Measurements from ENCODE around the gene MS4A10. TPM values are rescaled to one million over a fixed set of nuclear protein-coding genes. Genes with fewer than 3 reads are reported as not detected.

Gene MS4A10
- total RNA-seq, 1 donor from 2014 or later, result not detected

DNA sequence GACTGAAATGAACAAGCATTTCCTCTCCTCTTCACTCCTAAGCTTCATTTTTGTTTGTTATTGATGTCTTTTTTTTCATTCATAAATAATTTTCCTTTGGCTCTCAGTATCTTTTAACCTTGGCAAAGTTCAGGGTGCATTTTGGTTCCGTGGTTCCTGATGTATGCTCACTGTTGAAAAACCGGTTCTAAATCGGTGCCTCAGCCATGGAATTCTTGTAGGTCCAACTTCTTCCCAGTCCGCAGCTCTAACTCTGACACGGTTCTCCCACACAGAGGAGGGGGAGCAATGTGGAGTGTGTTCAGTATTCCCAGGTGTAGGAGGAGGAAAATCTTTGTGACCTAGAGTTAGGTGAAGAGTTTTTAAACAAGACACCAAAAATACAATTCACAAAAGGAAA lies 41.0 kb upstream of the MS4A10 start:
- H3K4me3 Mint-ChIP-seq (ENCODE audit: unreplicated experiment), result no peak overlapping the region

GRCh38 chr11:60747359-60747873 lies 37.7 kb upstream of the MS4A10 start:
- H3K4me1 Mint-ChIP-seq (ENCODE audit: unreplicated experiment), result no peaks in the 10 kb centered on the region
- H3K27me3 Mint-ChIP-seq (ENCODE audit: unreplicated experiment), result peaks cover 11% of the 10 kb centered on the region
- H3K4me3 Mint-ChIP-seq (ENCODE audit: unreplicated experiment), result no peak overlapping the region
- H3K36me3 Mint-ChIP-seq (ENCODE audit: unreplicated experiment), result no peaks in the 10 kb centered on the region
- H3K27ac Mint-ChIP-seq (ENCODE audit: unreplicated experiment), result no peak overlapping the region
- no peak for TF ChIP-seq CTCF (IDR thresholded peaks at IDR 0.05)
- DNase-seq (ENCODE audit: extremely low spot score, unreplicated experiment), result no peak
- no peaks in the 10 kb centered on the region for H3K9me3 Mint-ChIP-seq (ENCODE audit: unreplicated experiment)

More for the DNA sequence above, 41.0 kb upstream of the MS4A10 start:
- Mint-ChIP-seq H3K27ac (ENCODE audit: unreplicated experiment) (no peak overlapping the region), H3K4me1 (ENCODE audit: unreplicated experiment) (no peaks in the 10 kb centered on the region), H3K36me3 (ENCODE audit: unreplicated experiment) (no peaks in the 10 kb centered on the region), H3K27me3 (ENCODE audit: unreplicated experiment) (peaks cover 7% of the 10 kb centered on the region), H3K9me3 (ENCODE audit: unreplicated experiment) (peaks cover 6% of the 10 kb centered on the region)
- no peak for DNase-seq (ENCODE audit: extremely low spot score, unreplicated experiment)
- TF ChIP-seq CTCF (IDR thresholded peaks at IDR 0.05), result no peak

DNA sequence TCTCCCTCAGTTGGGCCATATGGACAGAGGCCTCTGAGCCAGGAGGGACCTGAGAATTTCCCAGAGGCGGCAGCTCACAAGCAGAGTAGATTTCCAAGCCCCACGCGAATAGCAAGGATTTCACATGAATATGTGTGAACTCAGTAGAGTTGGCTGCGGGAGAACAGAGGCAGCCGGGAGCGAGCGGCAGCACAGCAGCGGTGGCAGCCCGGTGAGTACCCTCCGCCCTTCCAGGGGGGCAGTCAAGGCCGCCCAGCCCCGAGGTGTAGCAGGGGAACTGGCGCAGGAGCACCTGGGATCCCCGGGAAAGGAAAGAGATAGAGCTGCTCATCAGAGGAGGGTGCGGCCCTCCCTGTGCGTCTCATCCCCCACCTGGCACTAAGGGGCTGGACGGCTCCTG lies 36.9 kb upstream of the MS4A10 start:
- Mint-ChIP-seq H3K36me3 (ENCODE audit: unreplicated experiment) (no peaks in the 10 kb centered on the region), H3K4me3 (ENCODE audit: unreplicated experiment) (no peak overlapping the region), H3K9me3 (ENCODE audit: unreplicated experiment) (no peaks in the 10 kb centered on the region), H3K27me3 (ENCODE audit: unreplicated experiment) (peaks cover 14% of the 10 kb centered on the region), H3K4me1 (ENCODE audit: unreplicated experiment) (no peaks in the 10 kb centered on the region), H3K27ac (ENCODE audit: unreplicated experiment) (no peak overlapping the region)
- no peak for DNase-seq (ENCODE audit: extremely low spot score, unreplicated experiment)
- TF ChIP-seq CTCF (IDR thresholded peaks at IDR 0.05), result no peak

DNA sequence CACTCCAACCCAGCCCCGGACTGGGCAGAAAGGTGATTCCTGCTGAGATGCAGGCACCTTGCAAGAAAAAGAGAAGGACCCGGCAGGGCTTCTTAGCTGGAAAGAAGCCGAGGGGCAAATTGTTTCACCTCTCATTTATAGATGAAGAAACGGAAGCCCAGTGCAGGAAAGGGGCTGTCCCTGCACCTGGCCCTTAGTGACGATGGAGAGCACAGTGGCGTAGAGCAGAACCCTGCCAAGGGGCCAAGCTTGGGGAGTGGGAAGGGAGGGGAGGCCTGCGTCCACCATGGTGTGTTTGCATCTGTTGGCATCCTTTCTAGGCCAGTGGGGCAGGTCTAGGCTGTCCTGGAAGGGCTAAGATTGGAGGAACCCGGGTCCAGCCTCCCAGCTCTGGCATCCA lies 36.3 kb upstream of the MS4A10 start:
- H3K36me3 Mint-ChIP-seq (ENCODE audit: unreplicated experiment), result no peaks in the 10 kb centered on the region
- no peaks in the 10 kb centered on the region for H3K4me1 Mint-ChIP-seq (ENCODE audit: unreplicated experiment)
- TF ChIP-seq CTCF (IDR thresholded peaks at IDR 0.05), result no peak
- no peak for DNase-seq (ENCODE audit: extremely low spot score, unreplicated experiment)
- H3K27ac Mint-ChIP-seq (ENCODE audit: unreplicated experiment), result no peak overlapping the region
- no peak overlapping the region for H3K4me3 Mint-ChIP-seq (ENCODE audit: unreplicated experiment)
- peaks cover 14% of the 10 kb centered on the region for H3K27me3 Mint-ChIP-seq (ENCODE audit: unreplicated experiment)
- H3K9me3 Mint-ChIP-seq (ENCODE audit: unreplicated experiment), result no peaks in the 10 kb centered on the region

DNA sequence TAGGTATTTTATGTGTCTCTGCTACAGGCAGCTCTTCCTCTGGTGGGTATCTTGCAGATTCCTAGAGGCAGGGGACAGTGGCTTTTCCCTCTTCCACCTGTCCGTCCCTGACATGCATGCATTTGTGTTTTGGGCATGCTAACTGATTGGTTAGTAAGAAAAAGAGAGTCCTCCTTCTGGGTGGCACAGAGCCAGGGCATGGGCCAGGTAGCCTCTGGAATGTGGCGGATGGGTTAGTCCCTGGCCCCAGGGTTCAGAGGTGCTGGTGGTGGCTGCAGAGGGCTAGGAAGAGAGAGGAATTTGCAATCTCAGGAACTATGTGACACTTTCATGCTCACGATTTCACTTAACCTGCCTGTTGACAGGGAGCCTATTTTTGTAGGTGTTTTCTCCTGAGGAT lies 34.2 kb upstream of the MS4A10 start:
- Mint-ChIP-seq H3K27ac (ENCODE audit: unreplicated experiment) (no peak overlapping the region), H3K4me3 (ENCODE audit: unreplicated experiment) (no peak overlapping the region), H3K9me3 (ENCODE audit: unreplicated experiment) (no peaks in the 10 kb centered on the region), H3K36me3 (ENCODE audit: unreplicated experiment) (no peaks in the 10 kb centered on the region), H3K4me1 (ENCODE audit: unreplicated experiment) (no peaks in the 10 kb centered on the region), H3K27me3 (ENCODE audit: unreplicated experiment) (peaks cover 8% of the 10 kb centered on the region)
- no peak for DNase-seq (ENCODE audit: extremely low spot score, unreplicated experiment)
- TF ChIP-seq CTCF (IDR thresholded peaks at IDR 0.05), result no peak
